ENCODE measurements around the gene BID.

Gene BID

DNA sequence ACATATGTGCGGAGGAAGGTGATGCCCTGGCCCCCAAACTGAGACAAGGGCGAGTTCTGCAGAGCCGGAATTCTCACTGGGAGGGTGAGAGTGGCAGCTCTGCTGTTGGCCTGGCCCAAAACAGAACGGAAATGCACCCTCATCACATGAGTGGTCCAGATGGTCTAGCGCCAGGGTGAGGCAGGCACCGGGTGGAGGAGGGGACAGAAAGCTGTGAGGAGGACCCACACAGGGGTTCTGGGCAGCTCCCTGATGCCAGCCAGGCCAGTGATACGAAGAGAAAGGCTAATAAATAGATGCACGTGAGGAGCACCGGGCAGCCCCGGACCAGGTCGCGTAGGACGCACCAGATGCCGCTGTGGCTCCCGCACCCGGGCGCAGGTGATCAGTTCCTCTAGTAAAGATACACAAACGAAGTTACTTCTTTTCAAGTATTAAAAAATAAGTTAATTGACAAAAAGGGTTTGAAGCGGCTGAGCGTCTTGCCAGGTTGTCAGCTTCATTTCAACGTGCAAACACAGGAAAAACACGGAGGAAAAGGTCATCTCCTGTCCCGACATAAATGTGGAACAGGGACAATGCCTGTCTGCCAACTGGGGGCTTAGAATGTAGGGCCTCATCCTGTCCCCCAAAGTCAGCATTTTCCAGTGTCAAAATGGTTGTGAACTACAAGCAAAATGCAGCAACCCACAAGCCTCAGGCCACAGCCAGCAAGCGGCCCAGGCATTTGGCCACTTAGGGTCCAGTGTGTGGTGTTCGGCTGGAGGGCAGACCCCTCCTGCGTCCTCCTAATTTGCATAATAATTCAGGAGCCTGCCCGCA lies 15.3 kb upstream of the BID start:
- TF ChIP-seq, protein P1, sequence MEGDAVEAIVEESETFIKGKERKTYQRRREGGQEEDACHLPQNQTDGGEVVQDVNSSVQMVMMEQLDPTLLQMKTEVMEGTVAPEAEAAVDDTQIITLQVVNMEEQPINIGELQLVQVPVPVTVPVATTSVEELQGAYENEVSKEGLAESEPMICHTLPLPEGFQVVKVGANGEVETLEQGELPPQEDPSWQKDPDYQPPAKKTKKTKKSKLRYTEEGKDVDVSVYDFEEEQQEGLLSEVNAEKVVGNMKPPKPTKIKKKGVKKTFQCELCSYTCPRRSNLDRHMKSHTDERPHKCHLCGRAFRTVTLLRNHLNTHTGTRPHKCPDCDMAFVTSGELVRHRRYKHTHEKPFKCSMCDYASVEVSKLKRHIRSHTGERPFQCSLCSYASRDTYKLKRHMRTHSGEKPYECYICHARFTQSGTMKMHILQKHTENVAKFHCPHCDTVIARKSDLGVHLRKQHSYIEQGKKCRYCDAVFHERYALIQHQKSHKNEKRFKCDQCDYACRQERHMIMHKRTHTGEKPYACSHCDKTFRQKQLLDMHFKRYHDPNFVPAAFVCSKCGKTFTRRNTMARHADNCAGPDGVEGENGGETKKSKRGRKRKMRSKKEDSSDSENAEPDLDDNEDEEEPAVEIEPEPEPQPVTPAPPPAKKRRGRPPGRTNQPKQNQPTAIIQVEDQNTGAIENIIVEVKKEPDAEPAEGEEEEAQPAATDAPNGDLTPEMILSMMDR (IDR thresholded peaks at IDR 0.05; ENCODE audit: control insufficient read depth, insufficient read depth, low read depth, low read length, missing control alignments), result no peak
- DNase-seq (ENCODE audit: low read depth), result no peak
- H3K4me3 ChIP-seq (ENCODE audit: control insufficient read depth, low read depth, low read length), result no peak overlapping the region

DNA sequence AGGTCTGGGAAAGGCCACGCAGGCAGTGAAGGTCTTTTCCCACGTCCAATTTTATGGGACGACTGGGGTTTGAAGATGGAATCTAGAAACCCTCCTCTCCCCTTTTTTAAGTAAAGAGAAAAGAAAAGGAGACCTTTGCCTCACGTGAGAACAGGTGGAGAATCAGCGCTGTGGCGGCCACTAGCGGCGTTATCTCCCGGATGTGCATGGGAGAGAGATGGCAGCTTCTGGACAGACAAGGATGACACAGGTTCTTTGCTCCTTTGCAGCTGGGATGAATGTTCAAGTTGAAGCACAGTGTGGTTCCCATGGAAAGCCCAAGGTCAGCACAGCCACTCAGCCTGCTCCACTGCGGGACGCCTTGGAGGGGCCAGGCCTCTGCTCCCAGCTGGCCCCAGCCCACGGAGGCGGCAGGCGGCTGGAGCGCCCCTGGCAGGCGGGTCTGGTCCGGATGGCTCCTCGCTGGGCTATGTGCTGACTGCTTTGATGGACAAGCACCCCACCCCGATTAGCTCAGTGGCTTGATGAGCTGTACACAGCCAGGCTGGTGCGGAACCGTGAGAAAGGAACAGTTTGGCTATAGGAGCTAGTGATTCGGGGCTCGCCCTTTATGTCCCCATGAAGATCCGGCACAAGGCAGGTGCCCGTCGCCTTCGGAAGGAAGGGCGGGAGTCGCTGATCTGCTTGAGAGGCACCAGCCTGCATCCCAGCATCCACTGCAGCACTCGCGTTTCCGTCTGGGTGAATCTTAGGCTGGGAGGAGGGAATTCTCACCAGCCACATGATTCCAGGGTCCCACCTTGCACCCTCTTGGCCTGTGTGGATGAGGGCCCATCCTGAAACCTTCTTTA lies 14.5 kb upstream of the BID start:
- TF ChIP-seq, protein P1 (IDR thresholded peaks at IDR 0.05; ENCODE audit: control insufficient read depth, insufficient read depth, low read depth, low read length, missing control alignments), result no peak
- DNase-seq (ENCODE audit: low read depth), result no peak

DNA sequence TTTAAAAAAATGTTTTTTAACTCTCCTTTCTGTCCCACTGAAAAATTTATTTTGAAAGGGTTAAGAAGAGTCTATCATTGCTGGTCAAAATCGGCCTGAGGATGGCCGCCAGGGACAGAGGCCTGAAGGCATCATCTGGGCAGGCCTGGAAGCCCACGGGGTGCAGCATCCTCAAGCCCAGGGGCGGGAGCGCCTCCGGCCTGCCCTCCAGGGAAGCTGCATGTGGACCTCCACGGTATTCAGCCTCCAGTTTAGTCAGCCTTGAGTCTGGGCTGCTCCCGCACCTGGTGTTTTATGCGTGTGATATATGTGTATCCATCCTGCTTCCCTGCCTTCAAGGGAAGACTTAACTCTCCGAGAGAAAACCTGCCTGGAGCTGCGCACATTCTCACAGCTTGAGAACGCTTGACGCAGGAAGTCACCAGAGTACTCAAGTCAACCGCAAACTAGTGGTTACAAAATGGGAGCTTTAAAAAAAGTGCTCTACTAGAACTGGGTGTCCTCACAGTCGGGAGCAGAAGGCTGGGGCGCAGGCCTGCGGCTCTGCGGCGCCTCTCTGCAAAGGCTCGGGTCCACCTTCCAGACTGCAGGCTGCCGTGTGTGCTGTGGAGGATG lies 13.6 kb upstream of the BID start:
- TF ChIP-seq, protein P1 (IDR thresholded peaks at IDR 0.05; ENCODE audit: control insufficient read depth, insufficient read depth, low read depth, low read length, missing control alignments), result no peak
- H3K4me3 ChIP-seq (ENCODE audit: control insufficient read depth, low read depth, low read length), result no peak overlapping the region
- no peak for DNase-seq (ENCODE audit: low read depth)

More for the DNA sequence above, 14.5 kb upstream of the BID start:
- H3K4me3 ChIP-seq (ENCODE audit: control insufficient read depth, low read depth, low read length), result no peak overlapping the region

DNA sequence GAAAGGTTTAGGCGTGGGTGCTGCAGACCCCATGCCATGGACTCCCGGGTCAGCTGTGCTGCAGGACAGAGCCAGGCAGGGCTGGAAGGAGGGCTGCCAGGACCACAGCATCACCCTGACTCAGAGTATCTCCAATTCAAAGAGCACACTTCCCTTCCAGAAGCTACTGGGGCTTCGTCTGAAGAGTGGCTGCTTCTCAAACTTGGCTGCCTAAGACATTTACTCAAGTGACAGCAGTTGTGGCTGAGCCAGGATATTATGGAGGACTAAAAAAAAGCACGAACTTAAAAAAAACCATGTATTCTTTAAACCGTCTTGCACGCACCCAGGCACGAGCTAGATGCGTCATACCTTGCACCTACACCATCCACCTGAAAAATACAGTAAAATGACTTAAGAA lies 13.0 kb upstream of the BID start:
- no peak overlapping the region for H3K4me3 ChIP-seq (ENCODE audit: control insufficient read depth, low read depth, low read length)
- no peak for DNase-seq (ENCODE audit: low read depth)
- TF ChIP-seq, protein P1 (IDR thresholded peaks at IDR 0.05; ENCODE audit: control insufficient read depth, insufficient read depth, low read depth, low read length, missing control alignments), result no peak

DNA sequence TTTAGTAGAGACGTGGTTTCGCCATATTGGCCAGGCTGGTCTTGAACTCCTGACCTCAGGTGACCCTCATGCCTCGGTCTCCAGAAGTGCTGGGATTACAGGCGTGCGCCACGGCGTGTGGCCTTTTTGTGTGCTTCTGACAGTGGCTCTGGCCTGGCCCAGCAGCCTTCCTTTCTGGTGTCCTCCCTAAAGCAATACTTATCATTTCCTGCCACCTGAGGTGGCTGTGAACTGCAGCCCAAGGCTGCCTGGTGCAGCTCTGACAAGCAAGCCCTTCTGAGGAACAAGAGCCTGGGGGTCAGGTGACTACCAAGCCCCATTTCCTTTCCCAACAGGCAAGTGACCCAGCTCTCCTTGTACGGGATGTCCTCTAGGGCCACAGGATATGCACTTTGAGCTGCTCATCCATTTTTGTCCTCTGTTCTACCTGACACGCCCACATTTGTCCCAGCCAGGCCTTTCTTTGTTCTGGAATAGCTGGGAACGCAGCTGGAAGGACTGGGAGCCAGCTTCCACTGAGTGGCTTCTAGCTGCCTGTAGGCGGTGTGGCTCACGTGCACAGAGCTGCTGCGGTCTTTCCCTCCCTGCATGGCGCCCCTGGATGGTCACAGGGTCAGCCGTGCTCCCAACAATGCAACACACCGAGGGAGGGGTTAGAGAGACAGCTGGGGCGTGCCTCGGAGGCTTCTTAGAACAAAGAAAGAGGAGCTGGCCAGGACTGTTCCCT lies 12.3 kb upstream of the BID start:
- DNase-seq (ENCODE audit: low read depth), result no peak
- no peak overlapping the region for H3K4me3 ChIP-seq (ENCODE audit: control insufficient read depth, low read depth, low read length)
- TF ChIP-seq, protein P1 (IDR thresholded peaks at IDR 0.05; ENCODE audit: control insufficient read depth, insufficient read depth, low read depth, low read length, missing control alignments), result no peak
